ENCODE results near the gene IRF2BPL.

IRF2BPL gene

DNA sequence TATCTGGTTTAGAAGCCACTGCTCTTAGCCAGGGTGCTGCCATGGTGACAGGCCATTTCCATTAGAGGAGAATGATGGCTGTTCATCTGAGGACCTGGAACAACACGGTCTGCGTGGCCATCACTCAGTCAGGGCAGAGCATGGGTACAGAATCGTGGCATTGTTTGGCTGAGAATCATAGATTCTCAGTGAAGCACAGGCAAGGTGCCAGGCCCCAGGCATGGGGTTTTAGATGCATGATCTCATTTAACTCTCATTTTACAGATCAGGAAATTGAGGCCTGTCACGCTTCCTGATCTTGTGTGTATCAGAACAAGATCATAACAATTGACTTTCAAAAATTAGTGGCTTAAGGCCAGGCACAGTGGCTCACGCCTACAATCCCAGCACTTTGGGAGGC lies 26.8 kb upstream of the IRF2BPL start:
- DNase-seq (ENCODE audit: low read depth in 1 of 2, low spot score in 1 of 2): no peak

DNA sequence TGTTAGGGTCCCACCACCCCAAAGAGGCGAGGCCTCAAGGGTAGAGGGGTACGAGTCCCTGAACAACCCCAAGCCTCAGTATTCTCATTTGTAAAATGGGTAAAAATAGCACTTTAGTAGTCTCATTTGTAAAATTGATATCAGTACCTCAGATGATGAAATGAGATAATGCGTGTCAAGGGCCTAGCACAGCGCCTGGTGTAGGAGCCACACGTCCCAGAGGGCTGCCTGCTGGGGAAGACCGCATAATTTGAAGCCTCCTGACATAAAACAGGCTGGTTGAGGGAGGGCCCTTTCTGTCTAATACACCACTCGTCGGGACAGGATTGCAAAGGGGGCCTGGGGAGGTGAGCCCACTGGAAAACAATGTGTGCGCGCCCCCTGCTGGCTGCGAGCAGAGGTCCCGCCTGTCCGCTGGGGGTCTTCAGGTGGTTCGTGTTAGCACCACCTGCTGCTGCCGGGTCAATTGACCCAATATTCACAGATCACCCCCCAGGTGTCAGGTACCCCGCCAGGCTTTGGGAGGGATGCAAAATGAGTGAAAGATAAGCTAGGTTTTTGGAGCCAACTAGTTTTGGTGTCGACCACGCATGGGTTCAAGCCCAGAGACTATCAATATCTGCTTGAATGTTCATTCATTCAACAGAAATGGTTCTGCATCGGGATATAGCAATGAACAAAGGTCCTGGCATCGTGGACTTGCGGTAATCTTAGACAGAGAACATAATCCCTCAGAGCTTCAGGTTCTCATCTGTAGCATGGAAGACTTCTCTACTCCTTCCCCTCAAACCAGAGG lies 24.7 kb upstream of the IRF2BPL start:
- DNase-seq (ENCODE audit: low read depth in 1 of 2, low spot score in 1 of 2): peak; percentile 59 to 75

DNA sequence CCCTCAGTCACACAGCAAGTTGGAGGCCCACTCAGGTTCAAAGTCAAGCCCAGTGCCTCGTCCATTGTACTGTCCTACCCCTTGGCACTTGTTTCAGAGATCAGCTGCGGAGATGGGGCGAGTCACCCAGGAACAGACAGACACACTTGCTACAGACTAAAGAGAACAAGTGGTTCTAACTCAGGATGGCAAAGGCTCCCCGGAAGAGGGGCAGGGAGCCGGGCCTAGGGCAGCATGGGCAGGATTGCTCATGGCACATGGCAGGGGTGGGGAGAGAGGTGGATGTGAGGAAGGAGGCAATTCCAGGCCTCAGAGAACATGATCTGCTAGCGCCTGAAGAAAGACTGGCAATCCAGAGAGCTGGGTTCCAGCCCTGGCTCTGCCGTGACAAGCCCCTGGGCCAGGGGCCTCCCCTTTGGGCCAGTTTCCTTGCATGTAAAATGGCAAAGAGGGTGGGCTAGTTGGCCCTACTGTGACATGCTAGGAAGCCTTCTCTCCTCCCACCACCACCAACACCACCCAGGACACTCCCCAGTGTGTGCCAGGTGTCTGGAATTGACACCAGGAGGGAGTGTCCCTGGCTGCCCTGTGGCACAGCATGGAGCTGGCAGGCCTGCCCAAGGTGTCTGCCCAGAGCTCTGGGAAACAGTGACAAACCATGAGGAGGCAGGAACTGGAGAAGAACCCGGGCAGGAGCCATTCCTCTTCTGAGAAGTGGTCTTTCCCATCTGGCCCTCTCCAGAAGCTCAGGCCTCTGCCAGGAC lies 24.0 kb upstream of the IRF2BPL start:
- DNase-seq (ENCODE audit: low read depth in 1 of 2, low spot score in 1 of 2): no peak

DNA sequence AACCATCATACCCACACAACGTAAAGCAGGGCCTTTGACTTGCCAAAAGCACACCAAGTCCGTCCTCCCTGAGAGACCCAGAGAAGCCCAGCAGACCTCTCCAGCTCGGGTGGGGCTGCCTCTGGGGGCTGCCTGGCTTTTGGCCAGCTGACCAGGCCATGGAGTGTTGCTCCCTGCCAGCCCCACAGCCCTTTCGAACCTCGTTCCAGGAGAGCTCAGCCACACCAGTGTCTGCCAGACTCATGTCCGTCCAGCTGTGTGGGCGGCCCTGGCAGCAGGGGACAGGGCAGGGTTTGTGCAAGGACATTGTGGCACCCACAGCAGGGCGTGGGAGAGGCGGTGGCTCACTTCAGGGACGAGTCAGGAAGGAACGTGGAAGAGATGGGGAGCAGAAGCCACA lies 22.6 kb upstream of the IRF2BPL start:
- DNase-seq (ENCODE audit: low read depth in 1 of 2, low spot score in 1 of 2): no peak

DNA sequence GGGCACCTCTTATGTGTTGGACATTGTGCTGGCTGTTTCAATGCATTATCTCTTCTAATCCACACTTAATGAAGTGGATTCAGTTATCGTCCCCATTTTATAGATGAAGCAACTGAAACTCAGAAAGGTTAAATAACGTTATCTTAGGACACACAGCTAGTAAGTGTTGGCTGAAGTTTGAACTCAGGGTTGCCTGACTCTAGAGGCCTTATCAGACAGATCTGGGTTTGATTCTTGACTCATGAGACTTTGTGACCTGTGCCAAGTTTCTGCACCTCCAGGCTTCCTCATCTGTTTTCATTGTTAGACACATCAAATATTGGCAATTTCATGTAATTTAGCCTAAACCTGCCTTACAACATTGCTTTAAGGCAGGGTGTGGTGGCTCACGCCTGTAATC lies 18.2 kb upstream of the IRF2BPL start:
- DNase-seq (ENCODE audit: low read depth in 1 of 2, low spot score in 1 of 2): no peak

DNA sequence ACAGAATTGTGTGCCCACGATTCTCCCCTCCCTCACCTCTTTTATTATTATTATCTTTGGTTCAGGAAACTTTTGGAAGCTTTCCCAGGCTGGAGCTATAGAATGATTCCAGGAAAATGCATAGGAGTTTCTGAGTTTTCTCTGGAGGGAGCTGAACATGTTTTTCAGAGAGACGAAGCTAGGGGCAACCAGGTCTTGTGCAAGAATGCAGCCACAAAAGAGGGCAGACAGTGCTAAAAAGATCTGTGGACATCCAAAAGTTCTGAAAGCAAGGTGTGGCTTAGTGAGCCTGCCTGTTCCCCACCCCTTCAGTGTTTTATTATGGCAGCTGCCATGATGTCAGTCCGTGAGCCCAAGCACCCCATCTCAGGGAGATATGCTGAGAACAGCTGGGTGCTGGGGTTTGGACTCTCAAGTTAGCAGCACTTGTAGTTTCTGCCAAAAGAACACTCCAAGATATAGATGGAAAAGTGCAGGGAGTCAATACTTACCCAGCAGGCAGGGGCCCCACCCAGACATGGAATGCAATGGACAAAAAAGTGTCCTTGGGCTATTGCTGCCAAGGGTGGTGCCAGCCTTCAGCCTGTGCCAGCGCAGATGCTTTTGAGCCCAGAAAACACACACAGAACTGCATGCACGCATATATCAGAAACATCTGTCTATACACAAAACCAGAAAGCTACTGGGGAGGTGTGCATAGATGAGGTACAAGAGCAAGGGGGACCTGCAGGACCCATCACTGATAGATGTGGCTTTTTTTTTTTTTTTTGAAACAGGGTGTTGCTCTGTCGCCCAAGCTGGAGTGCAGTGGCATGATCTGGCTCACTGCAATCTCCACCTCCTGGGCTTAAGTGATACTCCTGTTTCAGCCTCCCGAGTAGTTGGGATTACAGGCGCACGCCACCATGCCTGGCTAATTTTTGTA lies 17.0 kb upstream of the IRF2BPL start:
- no peak for DNase-seq (ENCODE audit: low read depth in 1 of 2, low spot score in 1 of 2)

DNA sequence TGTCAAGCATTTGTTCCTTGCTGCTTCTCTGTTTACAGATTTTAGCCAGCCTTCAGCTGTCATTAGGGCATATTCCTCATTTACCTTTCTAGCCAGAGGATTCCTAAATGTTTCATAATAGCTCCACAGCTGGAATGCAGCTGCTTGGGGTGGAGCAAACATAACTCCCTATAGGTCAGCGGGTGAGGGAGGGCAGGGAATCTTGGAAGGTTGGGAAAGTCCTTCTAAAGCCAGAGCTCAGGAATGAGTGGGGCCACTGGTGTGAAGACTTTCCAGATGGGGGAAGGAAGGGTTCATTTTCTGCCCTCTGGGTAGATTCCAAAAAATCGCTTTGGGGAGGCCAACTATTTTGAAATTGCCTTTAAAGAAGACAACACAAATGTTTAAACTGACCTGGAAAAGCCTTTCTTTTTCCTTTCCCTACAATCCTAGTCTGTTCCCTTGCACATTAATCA lies 16.3 kb upstream of the IRF2BPL start:
- no peak for DNase-seq (ENCODE audit: low read depth in 1 of 2, low spot score in 1 of 2)

DNA sequence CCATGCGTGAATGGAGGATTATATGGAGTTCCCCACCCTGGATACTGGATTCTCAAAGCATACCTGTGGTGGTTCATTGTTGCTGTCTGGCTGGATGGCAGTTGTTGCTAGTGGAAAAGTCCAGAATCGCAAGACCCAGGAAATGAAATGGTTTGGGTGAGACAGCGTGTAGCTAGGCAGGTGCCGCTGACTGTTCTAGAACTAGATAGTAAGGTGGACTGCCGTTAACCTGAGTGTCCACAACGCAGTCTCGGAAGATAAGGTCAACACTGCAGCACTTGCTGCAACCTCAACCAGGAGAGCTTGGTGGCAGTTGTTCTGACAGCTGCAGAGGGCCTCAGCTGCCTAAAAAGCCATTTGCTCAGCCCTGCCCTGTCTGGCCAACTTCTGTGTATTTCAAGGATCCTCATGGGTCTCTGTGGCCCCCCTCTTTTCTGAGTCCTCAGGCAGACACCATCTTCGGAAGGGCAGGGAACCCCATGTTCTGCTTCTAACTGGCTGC lies 15.5 kb upstream of the IRF2BPL start:
- no peak for DNase-seq (ENCODE audit: low read depth in 1 of 2, low spot score in 1 of 2)

DNA sequence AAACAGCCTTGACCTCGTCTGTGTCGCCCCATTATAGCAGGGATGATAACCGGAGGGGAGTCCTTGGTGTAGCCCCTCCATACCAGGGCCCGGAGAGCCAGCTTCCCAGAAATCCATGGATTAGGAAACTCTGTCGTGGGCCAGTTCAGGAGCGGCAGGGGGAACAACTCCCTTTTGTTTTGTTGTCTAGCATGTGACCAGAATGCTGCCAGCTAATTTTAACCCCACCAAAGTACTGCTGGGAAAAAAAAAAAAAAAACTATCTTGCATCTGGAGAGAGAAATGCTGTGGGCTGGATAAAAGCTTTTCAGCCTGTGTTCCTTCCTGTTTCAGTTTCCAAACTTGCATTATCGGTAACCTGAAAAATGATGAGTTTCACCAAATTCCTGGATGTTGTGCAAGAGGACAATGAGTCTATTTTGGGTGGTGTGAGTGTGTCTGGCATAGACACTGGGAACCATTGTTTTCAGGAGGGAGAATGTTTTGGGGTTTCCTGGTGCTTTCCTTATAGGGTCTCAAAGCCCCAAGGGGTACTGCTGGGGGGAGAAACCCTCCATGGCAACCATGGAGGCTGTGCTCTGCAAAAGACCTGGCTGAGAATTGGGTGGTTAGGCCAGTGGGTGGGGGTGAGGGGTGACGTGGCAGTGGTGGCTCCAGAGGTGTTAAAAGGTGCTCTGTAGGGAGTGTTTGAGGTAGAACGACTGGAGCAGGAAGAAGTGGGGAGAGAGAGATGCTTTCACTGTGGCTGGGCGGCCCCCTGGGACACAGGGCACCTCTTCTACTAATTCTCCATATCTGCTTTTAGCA lies 14.9 kb upstream of the IRF2BPL start:
- no peak for DNase-seq (ENCODE audit: low read depth in 1 of 2, low spot score in 1 of 2)

DNA sequence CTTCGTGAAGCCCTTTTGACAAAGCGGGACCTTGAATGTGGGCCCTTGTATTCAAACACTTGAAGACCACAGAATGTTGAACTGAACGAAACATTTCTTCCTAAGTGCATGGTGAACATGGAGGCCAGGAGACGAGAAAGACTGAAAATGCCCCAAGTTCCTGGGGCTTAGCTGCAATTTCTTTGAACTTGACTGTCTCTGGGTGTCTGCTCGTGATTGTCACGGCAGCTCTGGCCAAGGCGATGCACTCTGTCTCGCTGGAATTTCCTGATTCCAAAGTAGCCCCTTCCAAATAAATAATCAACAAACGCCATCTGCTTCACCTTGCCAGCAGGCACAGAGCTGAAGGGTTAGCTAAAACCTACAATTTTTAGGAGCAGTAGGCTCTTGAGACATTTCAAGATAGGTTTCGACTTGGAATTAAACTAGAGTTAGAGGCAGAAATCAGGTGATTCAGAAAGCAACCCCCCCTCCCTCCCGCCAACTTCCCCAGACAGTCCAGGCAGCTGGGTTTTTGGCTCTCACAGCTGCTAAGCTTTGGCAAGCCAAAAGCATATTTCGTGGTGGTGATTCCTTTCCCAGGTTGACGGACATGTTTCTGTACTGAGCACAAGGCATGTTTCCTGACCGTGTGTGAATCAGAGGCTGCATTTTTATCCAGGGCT lies 13.5 kb upstream of the IRF2BPL start:
- DNase-seq (ENCODE audit: low read depth in 1 of 2, low spot score in 1 of 2): no peak

DNA sequence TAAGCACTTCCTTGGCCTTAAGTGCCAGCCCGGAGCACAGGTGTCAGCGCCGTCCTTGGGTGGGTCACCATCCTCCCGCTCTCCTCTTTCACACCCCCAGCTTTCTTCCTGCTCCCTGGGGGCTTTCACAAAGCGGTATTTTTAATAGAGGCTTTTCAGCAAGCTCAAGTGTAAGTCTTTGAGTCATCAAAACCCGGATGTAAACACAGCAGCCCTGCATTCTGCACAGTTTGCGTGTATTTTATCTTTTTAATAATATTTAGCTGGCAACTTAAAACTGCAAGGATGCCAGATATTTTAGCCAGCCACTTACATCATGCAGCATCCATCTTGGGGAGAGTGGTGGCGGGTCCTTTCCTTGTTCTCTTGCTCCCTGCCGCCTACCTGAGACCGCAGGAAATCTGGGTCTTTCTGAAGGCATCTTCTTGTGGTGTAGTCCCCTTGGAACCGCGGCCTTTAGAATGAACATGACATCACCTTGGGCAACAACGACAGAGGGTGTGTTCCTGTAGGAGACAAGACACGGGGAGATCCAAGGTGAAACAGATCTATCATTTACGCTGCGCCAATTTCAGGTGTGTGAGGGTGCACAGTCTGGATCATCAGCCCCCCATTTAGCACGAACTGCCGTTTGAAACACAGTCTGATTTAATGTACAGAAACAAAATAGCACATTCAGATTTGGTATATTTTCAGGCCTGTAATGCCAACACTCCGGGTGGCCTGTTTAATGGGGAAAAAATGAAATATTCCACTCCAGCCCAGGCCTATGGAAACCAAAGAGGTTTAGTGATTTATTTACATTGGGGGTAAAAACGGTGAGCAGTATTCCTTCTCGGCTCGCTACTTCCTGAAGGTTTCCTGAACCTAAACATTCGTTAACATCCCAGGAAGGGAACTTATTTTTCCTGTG lies 12.5 kb upstream of the IRF2BPL start:
- DNase-seq (ENCODE audit: low read depth in 1 of 2, low spot score in 1 of 2): no peak

DNA sequence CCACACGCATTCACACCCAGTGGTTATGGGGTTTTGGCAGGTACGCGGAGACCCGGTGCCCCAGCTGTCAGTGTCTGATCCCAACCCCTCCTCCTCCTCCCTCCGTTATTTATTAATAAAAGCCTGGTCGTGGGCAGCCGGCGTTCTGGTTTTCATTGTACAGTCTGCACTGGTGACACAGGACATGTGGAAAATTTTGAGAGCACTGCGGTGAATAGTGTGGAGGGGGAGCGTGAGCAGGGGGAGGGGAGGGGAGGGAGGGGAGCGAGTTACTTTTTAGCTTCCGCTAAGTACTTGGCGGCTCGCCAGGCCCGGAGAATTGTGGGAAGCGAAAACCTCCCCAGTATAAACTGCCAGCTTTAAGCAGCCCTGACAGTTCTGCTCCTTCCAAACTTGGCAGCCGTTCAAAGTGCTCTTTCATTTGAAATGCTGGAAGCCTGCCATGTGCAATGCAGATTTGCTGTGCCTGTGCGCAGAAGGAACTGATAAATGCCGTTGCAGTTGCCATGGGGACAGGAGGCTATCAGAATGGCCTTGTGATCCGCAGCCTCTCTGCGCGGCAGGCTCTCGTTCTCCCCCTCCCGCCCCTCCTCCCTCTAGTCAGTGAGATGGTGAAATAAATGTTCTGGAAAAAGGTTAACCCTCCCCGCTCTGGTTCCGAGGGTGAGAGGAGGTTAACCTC lies 11.7 kb upstream of the IRF2BPL start:
- peak; percentile 79 to 91 for DNase-seq (ENCODE audit: low read depth in 1 of 2, low spot score in 1 of 2)

DNA sequence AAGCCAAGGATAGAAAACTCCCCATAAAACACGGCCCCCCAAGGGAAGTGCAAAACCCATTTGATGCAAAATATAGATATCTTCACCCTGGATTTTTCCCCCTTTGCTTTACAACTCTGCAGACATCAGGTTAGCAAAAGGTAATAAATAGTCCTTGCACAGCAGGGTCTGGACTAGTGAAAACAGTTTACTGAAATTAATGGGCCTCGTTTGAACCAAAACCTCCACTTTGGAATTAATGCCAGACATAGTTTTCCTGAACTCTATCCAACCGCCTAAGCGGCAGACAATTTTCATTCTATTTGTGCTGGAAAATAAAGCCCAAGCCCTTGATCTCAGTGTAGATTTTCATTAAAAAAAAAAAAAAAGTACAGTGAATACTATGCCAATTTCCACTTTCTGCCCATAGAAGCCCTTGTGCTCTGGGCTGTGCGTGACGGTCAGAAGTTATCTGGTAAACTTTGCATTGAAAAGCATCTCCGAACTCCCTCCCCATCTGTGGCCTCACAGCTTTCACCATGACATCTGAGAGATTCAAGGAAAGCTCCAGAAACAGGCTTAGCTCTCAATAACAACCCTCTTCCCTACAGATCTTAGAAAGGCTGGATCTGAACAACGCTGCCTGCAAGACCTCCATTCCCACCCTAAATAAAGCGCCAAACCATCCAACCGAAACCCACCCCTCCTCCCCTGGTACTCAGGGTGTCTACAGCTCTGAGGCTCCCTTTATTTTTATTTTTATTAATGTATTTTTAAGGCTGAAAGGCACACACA lies 11.0 kb upstream of the IRF2BPL start:
- no peak for DNase-seq (ENCODE audit: low read depth in 1 of 2, low spot score in 1 of 2)

DNA sequence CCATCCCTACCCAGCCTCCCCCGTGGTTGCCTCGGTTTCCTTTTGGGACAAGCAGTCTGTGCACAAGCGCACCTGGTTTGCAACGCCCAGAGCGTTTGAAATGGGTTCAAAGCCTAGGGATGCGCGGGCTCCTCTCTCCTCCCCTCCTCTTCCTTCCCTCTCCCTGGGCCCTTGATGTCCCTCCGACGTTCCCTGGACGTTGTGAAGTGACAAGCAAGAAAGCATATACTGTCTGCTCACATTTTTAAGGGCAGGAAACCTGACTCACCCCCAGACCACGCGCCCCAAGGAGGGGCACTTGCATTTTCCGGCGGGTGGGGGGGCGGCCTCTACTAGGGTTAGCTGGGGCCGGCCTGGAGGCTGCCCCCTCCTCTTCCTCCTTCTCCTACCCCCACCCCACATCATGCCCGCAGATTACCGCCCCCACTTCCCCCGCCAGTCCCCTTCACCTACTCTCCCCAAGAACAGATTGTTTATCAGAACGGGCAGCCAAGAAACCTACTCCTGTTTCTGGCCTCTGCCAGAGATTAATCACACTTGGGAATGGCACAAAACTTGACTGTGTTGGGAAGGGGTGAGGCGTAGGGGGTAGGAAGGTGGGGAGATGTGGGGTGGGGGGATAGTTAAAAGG lies 9.5 kb upstream of the IRF2BPL start:
- DNase-seq (ENCODE audit: low read depth in 1 of 2, low spot score in 1 of 2): no peak

DNA sequence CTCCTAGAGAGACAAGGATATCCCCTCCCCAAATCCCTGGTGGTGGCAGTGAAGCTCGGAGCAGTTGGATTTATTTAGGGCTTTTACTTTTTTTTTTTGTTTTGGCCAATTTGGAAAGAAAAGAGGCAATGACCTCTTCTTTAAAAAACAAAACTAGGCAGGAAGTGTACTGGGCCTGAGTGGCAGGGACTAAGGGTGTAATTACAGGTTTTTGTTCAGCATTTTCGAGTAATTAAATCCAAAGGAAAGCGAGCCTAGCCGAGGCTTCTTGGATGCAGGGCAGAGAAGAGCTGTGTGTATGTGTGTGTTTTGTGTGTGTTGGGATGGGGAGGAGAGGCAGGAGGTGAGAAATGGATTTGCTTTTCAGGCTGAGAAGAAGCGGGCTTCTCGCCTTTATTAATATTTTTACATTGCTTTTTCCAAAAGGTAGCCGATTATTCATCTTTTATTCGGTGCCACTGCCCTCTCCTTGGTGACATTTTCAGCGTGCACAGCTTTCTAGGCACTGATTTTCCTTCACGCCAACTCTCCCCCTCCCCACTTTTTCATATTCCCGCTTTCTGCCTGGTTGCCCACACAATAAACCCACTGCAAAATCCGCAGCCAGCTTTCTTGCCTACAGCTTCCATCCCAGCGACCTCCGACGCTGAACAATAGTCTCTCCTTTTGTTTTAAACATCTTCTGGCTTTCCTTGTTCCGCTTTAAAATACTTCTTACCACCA lies 8.9 kb upstream of the IRF2BPL start:
- DNase-seq (ENCODE audit: low read depth in 1 of 2, low spot score in 1 of 2): no peak

DNA sequence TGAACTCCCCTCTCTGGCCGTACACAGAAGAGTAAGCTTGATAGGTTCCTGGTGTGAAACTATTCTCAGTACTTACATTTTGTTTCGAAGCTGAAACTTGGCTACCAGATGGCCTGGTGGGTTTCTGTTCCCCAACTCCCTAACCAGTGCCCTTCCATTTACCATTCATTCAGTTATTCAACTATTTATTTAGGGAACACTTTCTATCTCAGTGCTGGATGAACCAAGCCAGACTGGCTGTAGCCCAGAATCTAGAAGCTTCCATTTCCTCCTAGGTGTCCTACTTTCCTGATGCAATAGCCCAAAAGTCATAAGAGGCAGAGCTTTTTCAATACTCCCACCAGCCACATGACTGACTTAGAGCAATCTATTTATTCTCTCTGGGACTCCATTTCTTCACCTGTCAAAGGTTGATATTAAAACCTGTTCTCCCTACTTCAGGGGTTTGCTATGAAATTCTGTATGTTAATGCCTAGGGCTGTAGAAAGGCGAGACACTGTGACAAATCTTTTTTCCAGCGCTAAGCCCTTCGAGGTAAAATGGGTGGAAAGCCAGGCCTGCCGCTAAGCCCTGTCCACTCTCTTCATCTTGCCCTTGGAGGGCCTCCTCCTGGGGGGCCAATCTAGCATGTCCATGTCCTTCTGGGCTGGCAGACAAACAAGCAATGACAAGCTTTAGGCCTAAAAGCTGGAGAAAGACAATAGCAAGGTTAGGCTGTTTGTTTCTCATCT lies 8.1 kb upstream of the IRF2BPL start:
- DNase-seq (ENCODE audit: low read depth in 1 of 2, low spot score in 1 of 2): no peak
